Upper lobe of left lung (tissue), 6 donors: ENCODE results near the gene MAP2K4. TPM values are rescaled to one million over a fixed set of nuclear protein-coding genes. Genes with fewer than 3 reads are reported as not detected.

ENCODE experiments used
- ATAC-seq, 2 donors: fragments of 200-7000 bp; cut with Tn5 transposase; one replicate each; pipeline ENCODE4 v1.9.1; 2022; ENCODE audit warnings: mild to moderate bottlenecking in 2 of 2, moderate library complexity in 2 of 2; ENCODE audit not compliant: low FRiP score in 2 of 2
- DNase-seq, 2 donors: peaks; one replicate each; pipeline ENCODE4 v3.0.0-alpha.2; 2019 to 2020
- H3K27ac ChIP-seq, 4 donors: fragments of 200-600 bp; sonication (generic); one replicate each; pipeline ENCODE4 v1.5.1; 2016 to 2019
- H3K27me3 ChIP-seq, 4 donors: fragments of 200-600 bp; sonication (generic); one replicate each; pipeline ENCODE4 v1.5.1; 2017 to 2019
- H3K36me3 ChIP-seq, 4 donors: fragments of 200-600 bp; sonication (generic); one replicate each; pipeline ENCODE4 v1.5.1; 2016 to 2019
- H3K4me1 ChIP-seq, 4 donors: fragments of 200-600 bp; sonication (generic); one replicate each; pipeline ENCODE4 v1.5.1; 2018 to 2019
- H3K4me3 ChIP-seq, 4 donors: fragments of 200-600 bp; sonication (generic); one replicate each; pipeline ENCODE4 v1.5.1; 2017 to 2019; ENCODE audit warnings: mild to moderate bottlenecking in 2 of 4, moderate library complexity in 1 of 4
- H3K9me3 ChIP-seq, 4 donors: fragments of 200-600 bp; sonication (generic); one replicate each; pipeline ENCODE4 v1.5.1; 2018 to 2019
- EP300 ChIP-seq, 4 donors: sonication (generic); formaldehyde crosslinking; IDR thresholded peaks; one replicate each; pipeline ENCODE4 v1.5.1; 2017; ENCODE audit warnings: antibody characterized with exemption in 4 of 4, control low read depth in 2 of 4
- POLR2A ChIP-seq, 4 donors: fragments of 450-650 bp; IDR thresholded peaks; one replicate each; pipeline ENCODE4 v1.5.1; 2016 to 2017; ENCODE audit warnings: antibody characterized with exemption in 4 of 4, mild to moderate bottlenecking in 2 of 4
- POLR2AphosphoS5 ChIP-seq, 2 donors: sonication (generic); formaldehyde crosslinking; IDR thresholded peaks; one replicate each; pipeline ENCODE4 v1.5.1; 2017; ENCODE audit warnings: antibody characterized with exemption in 2 of 2
- WGBS, 2 donors: methylation state at CpG; one replicate each; pipeline ENCODE4 v1.1.5; 2017 to 2018; 5-methylcytosine and 5-hydroxymethylcytosine counted together
- total RNA-seq, 6 donors: library from RNA; depleted of rRNA in 4 of 6; stranded (reverse); fragments of >200 nt in 4 of 6; gene quantifications; one replicate each; pipeline versions ENCODE4 v1.1.0 to v1.2.1, GENCODE V29; 2016 to 2021
- TF ChIP-seq, protein P1 (sequence below), 6 experiments: fragments of 450-650 bp in 4 of 6; fragments of 200-600 bp in 2 of 6; sonication (generic) in 2 of 6; IDR thresholded peaks; one replicate each; pipeline ENCODE4 v1.5.1; 2016 to 2019; ENCODE audit warnings: antibody characterized with exemption in 6 of 6
- donor health status: DM: no; HTN: no; CAD: no; lungs with moderate emphysema.
- donor health status: DM: no; HTN: yes; CAD: no; lungs with severe emphysema.

The MAP2K4 gene
- total RNA-seq, 6 donors from 2014 or later: 10.2 to 42.7 (median 25.6) TPM

DNA sequence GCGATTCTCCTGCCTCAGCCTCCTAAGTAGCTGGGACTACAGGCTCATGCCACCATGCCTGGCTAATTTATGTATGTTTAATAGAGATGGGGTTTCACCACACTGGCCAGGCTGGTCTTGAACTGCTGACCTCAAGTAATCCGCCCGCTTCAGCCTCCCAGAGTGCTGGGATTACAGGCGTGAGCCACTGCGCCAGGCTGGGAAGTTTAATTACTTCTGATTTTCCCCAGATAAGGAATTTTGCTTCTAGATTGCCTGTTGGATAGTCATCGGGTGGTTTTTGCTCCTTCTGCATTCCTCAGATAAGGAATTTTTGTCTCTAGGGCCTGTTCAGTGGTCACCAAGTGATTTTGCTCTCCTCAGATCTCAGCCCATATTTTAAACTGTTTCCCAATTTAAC is 112.5 kb downstream of the MAP2K4 start:
- Histone ChIP-seq H3K9me3 (no peaks in the 10 kb centered on the region), H3K36me3 (peaks cover 6 to 33% (median 8%) of the 10 kb centered on the region in 4 donors), H3K4me3 (no peak overlapping the region), H3K4me1 (no peaks in the 10 kb centered on the region), H3K27me3 (no peaks in the 10 kb centered on the region), H3K27ac (no peak overlapping the region)
- 87 to 91% methylated on average over 6 of the region's 6 CpGs for WGBS, 2 donors
- DNase-seq (no peak), ATAC-seq (no peak)
- no peak for TF ChIP-seq POLR2AphosphoS5 (IDR thresholded peaks at IDR 0.05)
- no peak for TF ChIP-seq POLR2A (IDR thresholded peaks at IDR 0.05)
- no peak for TF ChIP-seq EP300 (IDR thresholded peaks at IDR 0.05)
- TF ChIP-seq, protein P1, sequence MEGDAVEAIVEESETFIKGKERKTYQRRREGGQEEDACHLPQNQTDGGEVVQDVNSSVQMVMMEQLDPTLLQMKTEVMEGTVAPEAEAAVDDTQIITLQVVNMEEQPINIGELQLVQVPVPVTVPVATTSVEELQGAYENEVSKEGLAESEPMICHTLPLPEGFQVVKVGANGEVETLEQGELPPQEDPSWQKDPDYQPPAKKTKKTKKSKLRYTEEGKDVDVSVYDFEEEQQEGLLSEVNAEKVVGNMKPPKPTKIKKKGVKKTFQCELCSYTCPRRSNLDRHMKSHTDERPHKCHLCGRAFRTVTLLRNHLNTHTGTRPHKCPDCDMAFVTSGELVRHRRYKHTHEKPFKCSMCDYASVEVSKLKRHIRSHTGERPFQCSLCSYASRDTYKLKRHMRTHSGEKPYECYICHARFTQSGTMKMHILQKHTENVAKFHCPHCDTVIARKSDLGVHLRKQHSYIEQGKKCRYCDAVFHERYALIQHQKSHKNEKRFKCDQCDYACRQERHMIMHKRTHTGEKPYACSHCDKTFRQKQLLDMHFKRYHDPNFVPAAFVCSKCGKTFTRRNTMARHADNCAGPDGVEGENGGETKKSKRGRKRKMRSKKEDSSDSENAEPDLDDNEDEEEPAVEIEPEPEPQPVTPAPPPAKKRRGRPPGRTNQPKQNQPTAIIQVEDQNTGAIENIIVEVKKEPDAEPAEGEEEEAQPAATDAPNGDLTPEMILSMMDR (IDR thresholded peaks at IDR 0.05): no peak

DNA sequence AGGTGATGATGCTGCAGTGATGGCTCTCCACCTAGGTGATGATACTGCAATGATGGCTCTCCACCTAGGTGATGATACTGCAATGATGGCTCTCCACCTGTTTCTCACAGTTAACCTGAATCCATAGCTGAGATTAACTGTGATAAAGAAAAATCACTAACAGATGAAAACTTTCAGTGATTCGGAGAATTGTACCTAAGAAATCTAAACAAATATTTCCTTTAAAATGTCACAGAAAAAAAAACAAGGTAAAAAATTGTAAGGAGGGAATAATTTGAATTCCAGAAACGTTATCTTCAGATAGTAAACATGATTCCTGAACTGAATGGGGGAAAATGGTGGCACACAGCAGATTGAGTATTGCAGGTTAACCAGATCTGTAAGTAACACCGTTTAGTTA is 113.4 kb downstream of the MAP2K4 start:
- H3K9me3 ChIP-seq: no peaks in the 10 kb centered on the region
- WGBS, 2 donors: 64 to 75% methylated on average over 3 of the region's 3 CpGs
- peaks cover 4 to 33% (median 5%) of the 10 kb centered on the region in 4 donors for H3K36me3 ChIP-seq
- no peak for ATAC-seq
- TF ChIP-seq POLR2AphosphoS5 (IDR thresholded peaks at IDR 0.05) (no peak), POLR2A (IDR thresholded peaks at IDR 0.05) (no peak), EP300 (IDR thresholded peaks at IDR 0.05) (no peak)
- TF ChIP-seq, protein P1 (IDR thresholded peaks at IDR 0.05): no peak
- no peak overlapping the region for H3K4me3 ChIP-seq
- H3K4me1 ChIP-seq: no peaks in the 10 kb centered on the region
- H3K27me3 ChIP-seq: no peaks in the 10 kb centered on the region
- DNase-seq: no peak
- H3K27ac ChIP-seq: no peak overlapping the region

DNA sequence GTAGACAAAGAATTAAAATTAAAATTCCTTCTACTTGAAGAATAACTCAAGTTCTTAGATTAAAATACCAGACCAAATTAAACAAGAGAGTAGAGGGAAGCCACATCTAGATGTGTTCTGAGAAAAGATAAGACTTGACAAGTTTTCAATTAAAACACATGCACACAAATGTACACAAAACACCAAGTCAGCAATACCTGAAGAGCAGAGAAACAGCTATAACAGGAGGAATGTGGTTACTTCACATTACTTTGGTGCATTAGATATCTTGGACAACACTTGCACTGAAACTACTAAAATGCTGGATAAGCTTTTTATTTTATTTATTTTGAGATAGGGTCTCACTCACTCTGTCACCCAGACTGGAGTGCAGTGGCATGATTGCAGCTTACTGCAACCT is 113.9 kb downstream of the MAP2K4 start:
- no peak overlapping the region for H3K27ac ChIP-seq
- H3K9me3 ChIP-seq: no peaks in the 10 kb centered on the region
- no peak for DNase-seq
- H3K4me3 ChIP-seq: no peak overlapping the region
- no peaks in the 10 kb centered on the region for H3K27me3 ChIP-seq
- H3K36me3 ChIP-seq: peaks cover under 1 to 29% (median 3%) of the 10 kb centered on the region in 4 donors
- no peaks in the 10 kb centered on the region for H3K4me1 ChIP-seq
- no peak for ATAC-seq
- TF ChIP-seq, protein P1 (IDR thresholded peaks at IDR 0.05): no peak
- TF ChIP-seq POLR2AphosphoS5 (IDR thresholded peaks at IDR 0.05): no peak
- no peak for TF ChIP-seq EP300 (IDR thresholded peaks at IDR 0.05)
- no peak for TF ChIP-seq POLR2A (IDR thresholded peaks at IDR 0.05)

DNA sequence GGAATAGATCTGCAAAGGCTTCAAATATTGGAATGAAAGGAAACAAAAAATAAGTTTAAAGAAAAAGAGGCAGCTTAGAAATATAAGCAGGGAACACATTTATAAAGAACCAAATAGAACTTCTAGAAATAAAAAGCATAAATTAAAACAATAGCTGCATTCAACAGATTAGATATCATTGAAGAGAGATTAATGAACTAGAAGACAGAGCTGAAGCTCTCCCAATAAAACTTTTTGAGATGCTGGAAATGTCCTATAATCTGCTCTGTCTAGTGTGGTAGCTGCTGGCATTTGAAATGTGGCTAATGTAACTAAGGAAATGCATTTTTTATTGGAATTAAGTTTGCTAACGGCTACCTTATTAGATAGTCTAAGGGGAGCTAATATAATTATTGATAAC is 115.6 kb downstream of the MAP2K4 start:
- no peak overlapping the region for H3K27ac ChIP-seq
- H3K9me3 ChIP-seq: no peaks in the 10 kb centered on the region
- 94 to 98% methylated on average over 1 of the region's 1 CpG for WGBS, 2 donors
- no peaks in the 10 kb centered on the region for H3K27me3 ChIP-seq
- peaks cover 7 to 36% (median 10%) of the 10 kb centered on the region in 4 donors for H3K36me3 ChIP-seq
- H3K4me3 ChIP-seq: no peak overlapping the region
- DNase-seq (no peak), ATAC-seq (no peak)
- TF ChIP-seq POLR2AphosphoS5 (IDR thresholded peaks at IDR 0.05) (no peak), POLR2A (IDR thresholded peaks at IDR 0.05) (no peak), EP300 (IDR thresholded peaks at IDR 0.05) (no peak)
- TF ChIP-seq, protein P1 (IDR thresholded peaks at IDR 0.05): no peak
- no peaks in the 10 kb centered on the region for H3K4me1 ChIP-seq

DNA sequence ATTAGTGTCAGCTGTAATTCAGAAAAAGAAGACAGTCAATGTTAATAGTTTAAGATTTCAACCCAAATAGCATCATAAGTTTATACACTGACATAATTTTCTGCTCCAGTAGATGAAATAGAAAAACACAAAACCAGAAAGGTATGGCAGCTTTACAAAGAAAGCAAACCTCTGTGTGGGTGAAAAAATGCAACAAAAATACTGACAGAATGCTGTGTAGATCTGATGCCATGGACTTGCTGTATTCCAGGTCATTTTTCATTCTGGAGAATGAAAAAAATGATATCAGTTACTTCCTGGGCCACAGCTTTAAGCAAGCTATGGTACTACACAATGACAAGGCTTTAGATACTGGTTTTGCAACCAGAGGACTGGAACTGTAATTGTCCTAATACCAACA is 116.0 kb downstream of the MAP2K4 start:
- Histone ChIP-seq H3K27ac (no peak overlapping the region), H3K27me3 (no peaks in the 10 kb centered on the region), H3K4me3 (no peak overlapping the region), H3K4me1 (no peaks in the 10 kb centered on the region), H3K9me3 (no peaks in the 10 kb centered on the region), H3K36me3 (peaks cover 11 to 36% (median 14%) of the 10 kb centered on the region in 4 donors)
- DNase-seq: no peak
- TF ChIP-seq, protein P1 (IDR thresholded peaks at IDR 0.05): no peak
- TF ChIP-seq POLR2A (IDR thresholded peaks at IDR 0.05) (no peak), EP300 (IDR thresholded peaks at IDR 0.05) (no peak), POLR2AphosphoS5 (IDR thresholded peaks at IDR 0.05) (no peak)
- no peak for ATAC-seq
